NCI-H1436 treated with DMSO at 0.1 percent for 48 hours (cell line): Measurements from ENCODE around the gene SYTL2.

ENCODE experiments used
- DNase-seq: peaks from one replicate; lab custom pipeline; 2025; lab: John Stamatoyannopoulos, UW

Gene SYTL2

GRCh38 chr11:85826116-85826855 lies 15.3 kb upstream of the SYTL2 start:
- no peak for DNase-seq

- no peak for DNase-seq
These were observed 14.7 kb upstream of the SYTL2 start for GRCh38 chr11:85825616-85826015.

GRCh38 chr11:85823816-85824215 lies 12.9 kb upstream of the SYTL2 start:
- no peak for DNase-seq

GRCh38 chr11:85822814-85823213 lies 11.9 kb upstream of the SYTL2 start:
- DNase-seq = no peak

- DNase-seq = no peak
These were observed 10.7 kb upstream of the SYTL2 start for GRCh38 chr11:85821636-85822035.

- no peak for DNase-seq
These were observed 8.5 kb upstream of the SYTL2 start for GRCh38 chr11:85819441-85819840.

GRCh38 chr11:85815186-85815931 lies 4.4 kb upstream of the SYTL2 start:
- DNase-seq = no peak

GRCh38 chr11:85813721-85814120 lies 2.8 kb upstream of the SYTL2 start:
- no peak for DNase-seq

GRCh38 chr11:85811624-85812023 lies 683 bp upstream of the SYTL2 start:
- DNase-seq = no peak

GRCh38 chr11:85810521-85810870 lies 445 bp downstream of the SYTL2 start:
- no peak for DNase-seq

GRCh38 chr11:85809863-85810262 lies 1.1 kb downstream of the SYTL2 start:
- DNase-seq = no peak

- no peak for DNase-seq
These were observed 1.8 kb downstream of the SYTL2 start for GRCh38 chr11:85809191-85809590.

- peak; percentile 81 for DNase-seq
These were observed 4.1 kb downstream of the SYTL2 start for GRCh38 chr11:85806876-85807275.

GRCh38 chr11:85806016-85806415 lies 4.9 kb downstream of the SYTL2 start:
- no peak for DNase-seq

- no peak for DNase-seq
These were observed 5.6 kb downstream of the SYTL2 start for GRCh38 chr11:85805387-85805786.

- no peak for DNase-seq
These were observed 7.0 kb downstream of the SYTL2 start for GRCh38 chr11:85803920-85804319.

GRCh38 chr11:85803303-85803702 lies 7.6 kb downstream of the SYTL2 start:
- DNase-seq = no peak

- no peak for DNase-seq
These were observed 9.4 kb downstream of the SYTL2 start for GRCh38 chr11:85801527-85801926.

- DNase-seq = no peak
These were observed 10.2 kb downstream of the SYTL2 start for GRCh38 chr11:85800595-85801342.

- no peak for DNase-seq
These were observed 11.8 kb downstream of the SYTL2 start for GRCh38 chr11:85799142-85799541.

- no peak for DNase-seq
These were observed 12.6 kb downstream of the SYTL2 start for GRCh38 chr11:85798361-85798760.

- DNase-seq = no peak
These were observed 15.0 kb downstream of the SYTL2 start for GRCh38 chr11:85795712-85796487.
